SK-N-SH treated with all-trans-retinoic acid at 6 μM for 48 hours (cell line): ENCODE data around the gene OR14I1.

Source experiments
- BACH2 ChIP-seq: fragments of 250-450 bp; sonication (Bioruptor Pico); IDR thresholded peaks from 2 replicates; pipeline ENCODE4 v1.9.0; 2021; ENCODE audit warnings: mild to moderate bottlenecking, borderline replicate concordance
- GLIS3 ChIP-seq: fragments of 250-450 bp; sonication (Bioruptor Pico); IDR thresholded peaks from 2 replicates; pipeline ENCODE4 v1.5.0; 2020; ENCODE audit warnings: mild to moderate bottlenecking, moderate library complexity
- PPARA ChIP-seq: fragments of 250-450 bp; sonication (Bioruptor Pico); IDR thresholded peaks from 2 replicates; pipeline ENCODE4 v1.5.0; 2020; ENCODE audit warnings: mild to moderate bottlenecking, borderline replicate concordance
- RARB ChIP-seq: fragments of 250-450 bp; sonication (Bioruptor Pico); IDR thresholded peaks from 2 replicates; pipeline ENCODE4 v1.8.0; 2021; ENCODE audit warnings: mild to moderate bottlenecking, moderate library complexity
- TCF4 ChIP-seq: fragments of 250-450 bp; sonication (Bioruptor Pico); IDR thresholded peaks from 2 replicates; pipeline ENCODE4 v1.8.0; 2021; ENCODE audit warnings: mild to moderate bottlenecking, moderate library complexity, borderline replicate concordance
- ZC3H10 ChIP-seq: fragments of 250-450 bp; sonication (Bioruptor Pico); IDR thresholded peaks from 2 replicates; pipeline ENCODE4 v1.5.1; 2021; ENCODE audit warnings: mild to moderate bottlenecking, moderate library complexity
- ZNF8 ChIP-seq: fragments of 450-650 bp; formaldehyde crosslinking; IDR thresholded peaks from 2 replicates; pipeline ENCODE4 v1.5.0; 2020; ENCODE audit warnings: mild to moderate bottlenecking, moderate library complexity
- TF ChIP-seq, protein P1 (sequence below): fragments of 250-450 bp; sonication (Bioruptor Pico); IDR thresholded peaks from 2 replicates; pipeline ENCODE4 v1.8.0; 2020; ENCODE audit warnings: mild to moderate bottlenecking, moderate library complexity, borderline replicate concordance
- TF ChIP-seq, protein P2 (sequence below): fragments of 250-450 bp; sonication (Bioruptor Pico); IDR thresholded peaks from 2 replicates; pipeline ENCODE4 v1.5.0; 2020; ENCODE audit warnings: mild to moderate bottlenecking, moderate library complexity
- TF ChIP-seq, protein P3 (sequence below): fragments of 250-450 bp; sonication (Bioruptor Pico); IDR thresholded peaks from 2 replicates; pipeline ENCODE4 v1.8.0; 2021; ENCODE audit warnings: low read depth, mild to moderate bottlenecking, moderate library complexity, borderline replicate concordance

GRCh38 chr1:248739572-248740205 is 37.1 kb upstream of the OR14I1 start:
- no peak for TF ChIP-seq TCF4 (CRISPR knock-in tag)
- TF ChIP-seq PPARA (CRISPR knock-in tag), result no peak
- no peak for TF ChIP-seq GLIS3 (CRISPR knock-in tag)
- TF ChIP-seq ZC3H10 (CRISPR knock-in tag), result no peak
- TF ChIP-seq, protein P1, sequence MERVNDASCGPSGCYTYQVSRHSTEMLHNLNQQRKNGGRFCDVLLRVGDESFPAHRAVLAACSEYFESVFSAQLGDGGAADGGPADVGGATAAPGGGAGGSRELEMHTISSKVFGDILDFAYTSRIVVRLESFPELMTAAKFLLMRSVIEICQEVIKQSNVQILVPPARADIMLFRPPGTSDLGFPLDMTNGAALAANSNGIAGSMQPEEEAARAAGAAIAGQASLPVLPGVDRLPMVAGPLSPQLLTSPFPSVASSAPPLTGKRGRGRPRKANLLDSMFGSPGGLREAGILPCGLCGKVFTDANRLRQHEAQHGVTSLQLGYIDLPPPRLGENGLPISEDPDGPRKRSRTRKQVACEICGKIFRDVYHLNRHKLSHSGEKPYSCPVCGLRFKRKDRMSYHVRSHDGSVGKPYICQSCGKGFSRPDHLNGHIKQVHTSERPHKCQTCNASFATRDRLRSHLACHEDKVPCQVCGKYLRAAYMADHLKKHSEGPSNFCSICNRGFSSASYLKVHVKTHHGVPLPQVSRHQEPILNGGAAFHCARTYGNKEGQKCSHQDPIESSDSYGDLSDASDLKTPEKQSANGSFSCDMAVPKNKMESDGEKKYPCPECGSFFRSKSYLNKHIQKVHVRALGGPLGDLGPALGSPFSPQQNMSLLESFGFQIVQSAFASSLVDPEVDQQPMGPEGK (CRISPR knock-in tag), result no peak
- TF ChIP-seq, protein P2, sequence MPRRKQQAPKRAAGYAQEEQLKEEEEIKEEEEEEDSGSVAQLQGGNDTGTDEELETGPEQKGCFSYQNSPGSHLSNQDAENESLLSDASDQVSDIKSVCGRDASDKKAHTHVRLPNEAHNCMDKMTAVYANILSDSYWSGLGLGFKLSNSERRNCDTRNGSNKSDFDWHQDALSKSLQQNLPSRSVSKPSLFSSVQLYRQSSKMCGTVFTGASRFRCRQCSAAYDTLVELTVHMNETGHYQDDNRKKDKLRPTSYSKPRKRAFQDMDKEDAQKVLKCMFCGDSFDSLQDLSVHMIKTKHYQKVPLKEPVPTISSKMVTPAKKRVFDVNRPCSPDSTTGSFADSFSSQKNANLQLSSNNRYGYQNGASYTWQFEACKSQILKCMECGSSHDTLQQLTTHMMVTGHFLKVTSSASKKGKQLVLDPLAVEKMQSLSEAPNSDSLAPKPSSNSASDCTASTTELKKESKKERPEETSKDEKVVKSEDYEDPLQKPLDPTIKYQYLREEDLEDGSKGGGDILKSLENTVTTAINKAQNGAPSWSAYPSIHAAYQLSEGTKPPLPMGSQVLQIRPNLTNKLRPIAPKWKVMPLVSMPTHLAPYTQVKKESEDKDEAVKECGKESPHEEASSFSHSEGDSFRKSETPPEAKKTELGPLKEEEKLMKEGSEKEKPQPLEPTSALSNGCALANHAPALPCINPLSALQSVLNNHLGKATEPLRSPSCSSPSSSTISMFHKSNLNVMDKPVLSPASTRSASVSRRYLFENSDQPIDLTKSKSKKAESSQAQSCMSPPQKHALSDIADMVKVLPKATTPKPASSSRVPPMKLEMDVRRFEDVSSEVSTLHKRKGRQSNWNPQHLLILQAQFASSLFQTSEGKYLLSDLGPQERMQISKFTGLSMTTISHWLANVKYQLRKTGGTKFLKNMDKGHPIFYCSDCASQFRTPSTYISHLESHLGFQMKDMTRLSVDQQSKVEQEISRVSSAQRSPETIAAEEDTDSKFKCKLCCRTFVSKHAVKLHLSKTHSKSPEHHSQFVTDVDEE (CRISPR knock-in tag), result no peak
- TF ChIP-seq RARB, result no peak
- no peak for TF ChIP-seq BACH2 (CRISPR knock-in tag)
- TF ChIP-seq, protein P3, sequence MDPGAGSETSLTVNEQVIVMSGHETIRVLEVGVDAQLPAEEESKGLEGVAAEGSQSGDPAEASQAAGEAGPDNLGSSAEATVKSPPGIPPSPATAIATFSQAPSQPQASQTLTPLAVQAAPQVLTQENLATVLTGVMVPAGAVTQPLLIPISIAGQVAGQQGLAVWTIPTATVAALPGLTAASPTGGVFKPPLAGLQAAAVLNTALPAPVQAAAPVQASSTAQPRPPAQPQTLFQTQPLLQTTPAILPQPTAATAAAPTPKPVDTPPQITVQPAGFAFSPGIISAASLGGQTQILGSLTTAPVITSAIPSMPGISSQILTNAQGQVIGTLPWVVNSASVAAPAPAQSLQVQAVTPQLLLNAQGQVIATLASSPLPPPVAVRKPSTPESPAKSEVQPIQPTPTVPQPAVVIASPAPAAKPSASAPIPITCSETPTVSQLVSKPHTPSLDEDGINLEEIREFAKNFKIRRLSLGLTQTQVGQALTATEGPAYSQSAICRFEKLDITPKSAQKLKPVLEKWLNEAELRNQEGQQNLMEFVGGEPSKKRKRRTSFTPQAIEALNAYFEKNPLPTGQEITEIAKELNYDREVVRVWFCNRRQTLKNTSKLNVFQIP (CRISPR knock-in tag), result no peak
- no peak for TF ChIP-seq ZNF8
